GM10248 (cell line): ENCODE data around the gene CNTNAP3.
"Not testable (repeated sequence)": the region's sequence is repeated elsewhere in the genome, so short reads cannot be mapped to it uniquely, and the experiment has no call there.

Source experiments
- CTCF ChIA-PET: fragments of 300-600 bp; sonication (Branson Sonifier 250); formaldehyde crosslinking; extraction: SDS; loops from one replicate; lab custom pipeline; 2021; ENCODE audit warnings: antibody characterized with exemption; lab: Yijun Ruan, JAX
- POLR2A ChIA-PET: fragments of 350-650 bp; sonication (Branson Sonifier 250); formaldehyde crosslinking; extraction: SDS; loops from one replicate; lab custom pipeline; 2020; ENCODE audit warnings: antibody characterized with exemption; lab: Yijun Ruan, JAX
- DNase-seq: peaks from one replicate; pipeline ENCODE4 v3.0.0; 2012; ENCODE audit errors: extremely low spot score
- CTCF ChIP-seq: IDR thresholded peaks from 2 replicates; pipeline ENCODE4 v1.5.1; 2012; ENCODE audit warnings: mild to moderate bottlenecking, low read depth; ENCODE audit errors: extremely low read depth, missing control alignments, control extremely low read depth

Gene CNTNAP3

GRCh38 chr9:39108145-39108544, 179.8 kb downstream of the CNTNAP3 start:
- no peak for DNase-seq
- ChIA-PET CTCF (no interaction called here), POLR2A (no interaction called here)
- TF ChIP-seq CTCF = no peak

- CTCF ChIA-PET, POLR2A ChIA-PET: not testable (repeated sequence)
These were observed 190.8 kb downstream of the CNTNAP3 start for GRCh38 chr9:39097208-39097607.

GRCh38 chr9:39085311-39085710, 202.7 kb downstream of the CNTNAP3 start:
- POLR2A ChIA-PET, DNase-seq, CTCF ChIA-PET: not testable (repeated sequence)

More at GRCh38 chr9:39097208-39097607, 190.8 kb downstream of the CNTNAP3 start:
- DNase-seq = not testable (repeated sequence)

- CTCF ChIA-PET, POLR2A ChIA-PET, DNase-seq: not testable (repeated sequence)
These were observed 205.4 kb downstream of the CNTNAP3 start for GRCh38 chr9:39082574-39082973.

GRCh38 chr9:39080081-39080480, 207.9 kb downstream of the CNTNAP3 start:
- POLR2A ChIA-PET, CTCF ChIA-PET, DNase-seq: not testable (repeated sequence)

- POLR2A ChIA-PET, CTCF ChIA-PET, DNase-seq: not testable (repeated sequence)
These were observed 209.2 kb downstream of the CNTNAP3 start for GRCh38 chr9:39078621-39079256.

- CTCF ChIA-PET, POLR2A ChIA-PET, DNase-seq: not testable (repeated sequence)
These were observed 214.4 kb downstream of the CNTNAP3 start for GRCh38 chr9:39073537-39073936.

GRCh38 chr9:39067683-39068082, 220.3 kb downstream of the CNTNAP3 start:
- DNase-seq, CTCF ChIA-PET, POLR2A ChIA-PET: not testable (repeated sequence)

- CTCF ChIA-PET, POLR2A ChIA-PET, DNase-seq: not testable (repeated sequence)
These were observed 225.0 kb downstream of the CNTNAP3 start for GRCh38 chr9:39062966-39063365.

GRCh38 chr9:39054453-39054852, 233.5 kb downstream of the CNTNAP3 start:
- CTCF ChIA-PET, POLR2A ChIA-PET, DNase-seq: not testable (repeated sequence)

GRCh38 chr9:39046833-39047232, 241.1 kb downstream of the CNTNAP3 start:
- POLR2A ChIA-PET, DNase-seq, CTCF ChIA-PET: not testable (repeated sequence)

- POLR2A ChIA-PET, DNase-seq: not testable (repeated sequence)
These were observed 245.6 kb downstream of the CNTNAP3 start for GRCh38 chr9:39042352-39042803.

GRCh38 chr9:39041774-39042173, 246.2 kb downstream of the CNTNAP3 start:
- POLR2A ChIA-PET, CTCF ChIA-PET, DNase-seq: not testable (repeated sequence)

More at GRCh38 chr9:39042352-39042803, 245.6 kb downstream of the CNTNAP3 start:
- CTCF ChIA-PET = not testable (repeated sequence)

GRCh38 chr9:39039148-39039547, 248.8 kb downstream of the CNTNAP3 start:
- POLR2A ChIA-PET, DNase-seq, CTCF ChIA-PET: not testable (repeated sequence)

- POLR2A ChIA-PET, CTCF ChIA-PET, DNase-seq: not testable (repeated sequence)
These were observed 249.7 kb downstream of the CNTNAP3 start for GRCh38 chr9:39038221-39038620.

GRCh38 chr9:39033849-39034248, 254.1 kb downstream of the CNTNAP3 start:
- CTCF ChIA-PET, DNase-seq, POLR2A ChIA-PET: not testable (repeated sequence)

GRCh38 chr9:39030204-39031019, 257.6 kb downstream of the CNTNAP3 start:
- CTCF ChIA-PET = not testable (repeated sequence)

More at GRCh38 chr9:39030204-39031019, 257.6 kb downstream of the CNTNAP3 start:
- POLR2A ChIA-PET, DNase-seq: not testable (repeated sequence)
